GM12878 (cell line): ENCODE results near the gene TRMT44. TPM values are rescaled to one million over a fixed set of nuclear protein-coding genes. Genes with fewer than 3 reads are reported as not detected.

Source experiments
- ATAC-seq: fragments of 200-7000 bp; cut with Tn5 transposase; 3 replicates; pipeline ENCODE4 v1.9.1; 2020; ENCODE audit warnings: mild to moderate bottlenecking, moderate library complexity
- BruUV-seq: library from RNA; stranded (reverse); fragments of 400-500 nt; replicated peaks from 2 replicates; lab custom pipeline; 2021; lab: Mats Ljungman, UMichigan
- CTCF ChIA-PET: fragments of 300-600 bp; sonication (Branson Sonifier 250); formaldehyde crosslinking; extraction: SDS; loops from one replicate; lab custom pipeline; 2021; ENCODE audit warnings: inconsistent platforms; lab: Yijun Ruan, JAX
- POLR2A ChIA-PET: fragments of 350-600 bp; formaldehyde crosslinking; extraction: SDS; loops from one replicate; lab custom pipeline; 2021; ENCODE audit warnings: inconsistent platforms; lab: Charles Lee
- RAD21 ChIA-PET: fragments of 300-600 bp; sonication (Branson Sonifier 250); formaldehyde crosslinking; loops from one replicate; lab custom pipeline; 2023; ENCODE audit warnings: antibody characterized with exemption; ENCODE audit not compliant: unreplicated experiment; lab: Charles Lee
- SMC1A ChIA-PET: fragments of 300-600 bp; sonication (Branson Sonifier 250); formaldehyde crosslinking; loops from one replicate; lab custom pipeline; 2023; ENCODE audit not compliant: unreplicated experiment, uncharacterized antibody; lab: Charles Lee
- DNase-seq: peaks from one replicate; pipeline ENCODE4 v3.0.0-alpha.2; 2011; ENCODE audit warnings: low read depth, low spot score
- FAIRE-seq: peaks from 3 replicates; lab custom pipeline; 2011; peaks lifted over from hg19 to GRCh38; lab: Jason Lieb, UNC
- H2AFZ ChIP-seq: 2 replicates; pipeline ENCODE4 v1.6.0; 2011; ENCODE audit warnings: low read depth, low read length, control low read depth; ENCODE audit not compliant: control insufficient read depth
- H3K27ac ChIP-seq: 2 replicates; pipeline ENCODE4 v1.5.1; 2011; ENCODE audit warnings: control low read depth; ENCODE audit not compliant: control insufficient read depth, insufficient read depth
- H3K27me3 ChIP-seq, 2 experiments: replicated peaks in 1 of 2; 2 replicates each; pipeline versions ENCODE4 v1.6.0 to v1.6.1; 2011; ENCODE audit warnings: low read length in 1 of 2; ENCODE audit not compliant: control insufficient read depth in 2 of 2, insufficient read depth in 2 of 2
- H3K36me3 ChIP-seq, 2 experiments: 2 replicates each; pipeline ENCODE4 v1.5.1; 2011; ENCODE audit warnings: low read length in 1 of 2; ENCODE audit not compliant: control insufficient read depth in 2 of 2, insufficient read depth in 2 of 2
- H3K4me1 ChIP-seq: 2 replicates; pipeline ENCODE4 v1.6.1; 2011; ENCODE audit warnings: mild to moderate bottlenecking, low read length, moderate library complexity, mixed read lengths; ENCODE audit not compliant: control insufficient read depth, insufficient read depth
- H3K4me2 ChIP-seq: 2 replicates; pipeline ENCODE4 v1.6.0; 2011; ENCODE audit warnings: control low read depth; ENCODE audit not compliant: control insufficient read depth, insufficient read depth
- H3K4me3 ChIP-seq: fragments of 200-600 bp; sonication (generic); 2 replicates; pipeline ENCODE4 v1.5.1; 2016
- H3K79me2 ChIP-seq: 2 replicates; pipeline ENCODE4 v1.6.0; 2011; ENCODE audit warnings: low read length; ENCODE audit not compliant: control insufficient read depth, insufficient read depth
- H3K9ac ChIP-seq: 2 replicates; pipeline ENCODE4 v1.8.0; 2011; ENCODE audit warnings: low read length, control low read depth, mixed read lengths; ENCODE audit not compliant: control insufficient read depth, insufficient read depth
- H3K9me3 ChIP-seq: replicated peaks from 3 replicates; pipeline ENCODE4 v1.5.1; 2011; ENCODE audit warnings: mild to moderate bottlenecking, low read length; ENCODE audit not compliant: control insufficient read depth, insufficient read depth
- H4K20me1 ChIP-seq: 2 replicates; pipeline ENCODE4 v1.6.0; 2011; ENCODE audit not compliant: control insufficient read depth, insufficient read depth
- BCL3 ChIP-seq: IDR thresholded peaks from 2 replicates; pipeline ENCODE4 v1.6.1; 2011; ENCODE audit warnings: borderline replicate concordance, low read depth, mild to moderate bottlenecking, moderate library complexity, low read length; ENCODE audit not compliant: insufficient read depth, poor library complexity, severe bottlenecking
- CHD4 ChIP-seq: fragments of 200-600 bp; sonication (generic); IDR thresholded peaks from 2 replicates; pipeline ENCODE4 v1.6.1; 2016; ENCODE audit warnings: mild to moderate bottlenecking
- CREB1 ChIP-seq: IDR thresholded peaks from 2 replicates; pipeline ENCODE4 v1.6.1; 2012; ENCODE audit warnings: low read depth, mild to moderate bottlenecking, inconsistent platforms
- CREM ChIP-seq: IDR thresholded peaks from 2 replicates; pipeline ENCODE4 v1.6.1; 2014; ENCODE audit warnings: antibody characterized with exemption, low read depth
- FOXM1 ChIP-seq: IDR thresholded peaks from 2 replicates; pipeline ENCODE4 v1.6.1; 2012; ENCODE audit warnings: low read depth, mild to moderate bottlenecking, inconsistent platforms, low read length, moderate library complexity
- HDAC2 ChIP-seq: fragments of 200-600 bp; sonication (generic); IDR thresholded peaks from 2 replicates; pipeline ENCODE4 v1.6.1; 2017
- HDGF ChIP-seq: fragments of 450-650 bp; IDR thresholded peaks from 2 replicates; pipeline ENCODE4 v1.6.1; 2016; ENCODE audit warnings: antibody characterized with exemption
- KDM1A ChIP-seq: fragments of 200-600 bp; sonication (generic); IDR thresholded peaks from 2 replicates; pipeline ENCODE4 v1.6.1; 2016; ENCODE audit warnings: borderline replicate concordance
- MTA3 ChIP-seq: IDR thresholded peaks from 2 replicates; pipeline ENCODE4 v1.6.1; 2012; ENCODE audit warnings: low read length, inconsistent platforms, borderline replicate concordance
- PAX8 ChIP-seq: fragments of 450-650 bp; IDR thresholded peaks from 2 replicates; pipeline ENCODE4 v1.6.1; 2017; ENCODE audit warnings: mild to moderate bottlenecking, moderate library complexity
- PBX3 ChIP-seq: IDR thresholded peaks from 2 replicates; pipeline ENCODE4 v1.6.1; 2011; ENCODE audit warnings: mild to moderate bottlenecking, low read depth, low read length, moderate library complexity; ENCODE audit not compliant: insufficient replicate concordance
- SMAD5 ChIP-seq: IDR thresholded peaks from 2 replicates; pipeline ENCODE4 v1.6.1; 2016; ENCODE audit warnings: antibody characterized with exemption, low read depth
- SUPT20H ChIP-seq: IDR thresholded peaks from 2 replicates; pipeline ENCODE4 v1.6.1; 2011; ENCODE audit warnings: low read depth, mild to moderate bottlenecking, low read length, moderate library complexity, borderline replicate concordance; ENCODE audit not compliant: control insufficient read depth
- ZBED1 ChIP-seq: IDR thresholded peaks from 2 replicates; pipeline ENCODE4 v1.6.1; 2016; ENCODE audit warnings: borderline replicate concordance
- ZSCAN29 ChIP-seq: fragments of 450-650 bp; IDR thresholded peaks from 2 replicates; pipeline ENCODE4 v1.6.1; 2017; ENCODE audit warnings: mild to moderate bottlenecking, moderate library complexity
- whole genome bisulfite sequencing: methylation state at CpG from one replicate; pipeline ENCODE4 v1.1.6; 2016; ENCODE audit warnings: low lambda C conversion rate; ENCODE audit not compliant: insufficient replicate concordance, insufficient coverage; ENCODE audit errors: missing lambda C conversion rate; 5-methylcytosine and 5-hydroxymethylcytosine counted together
- in situ Hi-C: fragments of 300-500 bp; cut with MboI; formaldehyde crosslinking; loops from 9 replicates; pipeline ENCODE4 v1.14.3; 2018; ENCODE audit warnings: mixed read lengths
- intact Hi-C: fragments of 100-400 bp; cut with micrococcal nuclease; formaldehyde crosslinking; loops from one replicate; pipeline ENCODE4 v1.14.2; 2022; ENCODE audit not compliant: unreplicated experiment
- polyA plus RNA-seq, 11 experiments: library from polyadenylated mRNA; depleted of rRNA in 4 of 11; unstranded in 6 of 11; stranded (reverse) in 5 of 11; fragments of >200 nt; fragmentation: Nextera tagmentation in 4 of 11; fragmentation: Illumina TruSeq in 1 of 11; extraction: Ambion mirVana in 4 of 11; extraction: Trizol in 1 of 11; gene quantifications; 1 replicate in 1 of 11; 2 replicates in 10 of 11; pipeline versions ENCODE4 v1.2.1 to v1.2.3, GENCODE V29; 2011 to 2016; ENCODE audit warnings: inconsistent platforms in 2 of 11, missing spikeins in 2 of 11, low read depth in 1 of 11
- total RNA-seq, 4 experiments: library from RNA; depleted of rRNA in 3 of 4; stranded (reverse); fragments of >200 nt in 3 of 4; fragmentation: Illumina TruSeq in 1 of 4; extraction: Trizol in 1 of 4; gene quantifications; 2 replicates each; pipeline versions ENCODE4 v1.2.1 to v1.2.3, GENCODE V29; 2013 to 2021
- TF ChIP-seq, protein P1 (sequence below): fragments of 450-650 bp; conservative IDR thresholded peaks from 2 replicates; pipeline ENCODE4 v1.6.1; 2017; ENCODE audit warnings: mild to moderate bottlenecking, moderate library complexity
- TF ChIP-seq, protein P2 (sequence below): fragments of 450-650 bp; IDR thresholded peaks from 2 replicates; pipeline ENCODE4 v1.6.1; 2017; ENCODE audit warnings: mild to moderate bottlenecking, low read depth, inconsistent platforms; ENCODE audit not compliant: poor library complexity, severe bottlenecking

The TRMT44 gene
- total and polyA plus RNA-seq, 10 of the 15 experiments (the other 5 are each of a cell fraction or from before 2014, with no cell fraction given), result 1.3 to 18.5 (median 10.1) TPM

GRCh38 chr4:8391071-8391470 lies 49.5 kb upstream of the TRMT44 start:
- in situ Hi-C loops, result no loop called here
- no TSS peak for BruUV-seq
- H3K36me3 ChIP-seq, result peaks cover 4 to 7% of the 10 kb centered on the region in 2 experiments; a peak in 3 of 4 replicates
- DNase-seq (no peak), FAIRE-seq (no peak), ATAC-seq (peak; percentile 11)
- H4K20me1 ChIP-seq, result no peaks in the 10 kb centered on the region
- H3K4me1 ChIP-seq, result peaks cover 14% of the 10 kb centered on the region
- SMC1A ChIA-PET, result interaction anchor here (0.7 kb wide), 1 partner anchor 37 kb away, joined by 3 read pairs; no protein-coding TSS in a partner anchor
- CTCF ChIA-PET, result interaction anchor here (1.4 to 4.1 kb wide), 2 partner anchors 11 to 214 kb away, joined by 4 to 15 read pairs; no protein-coding TSS in a partner anchor
- 0 out of 3 replicates have a peak, but pooled peaks cover 2% of the 10 kb centered on the region for H3K9me3 ChIP-seq
- 35% methylated on average over 7 of the region's 7 CpGs for WGBS
- H3K9ac ChIP-seq, result no peak overlapping the region
- no peaks in the 10 kb centered on the region for H3K27me3 ChIP-seq
- no peaks in the 10 kb centered on the region for H3K79me2 ChIP-seq
- no peak overlapping the region for H3K4me2 ChIP-seq
- intact Hi-C loops, result no loop called here
- RAD21 ChIA-PET, result interaction anchor here (0.9 to 1.1 kb wide), 3 partner anchors 29 to 192 kb away, joined by 3 to 4 read pairs (median 3); partner anchors contain the start of gene SH3TC1
- H3K4me3 ChIP-seq, result no peak overlapping the region
- no peak overlapping the region for H3K27ac ChIP-seq
- POLR2A ChIA-PET, result no interaction called here
- no peak overlapping the region for H2AFZ ChIP-seq
- TF ChIP-seq CHD4 (no peak), FOXM1 (no peak), SUPT20H (no peak), PBX3 (peak; percentile 71), ZBED1 (no peak), CREM (no peak), MTA3 (no peak), BCL3 (peak; percentile 7), SMAD5 (no peak), KDM1A (no peak), HDGF (no peak), ZSCAN29 (no peak), CREB1 (no peak), HDAC2 (no peak), PAX8 (no peak)
- TF ChIP-seq, protein P1, sequence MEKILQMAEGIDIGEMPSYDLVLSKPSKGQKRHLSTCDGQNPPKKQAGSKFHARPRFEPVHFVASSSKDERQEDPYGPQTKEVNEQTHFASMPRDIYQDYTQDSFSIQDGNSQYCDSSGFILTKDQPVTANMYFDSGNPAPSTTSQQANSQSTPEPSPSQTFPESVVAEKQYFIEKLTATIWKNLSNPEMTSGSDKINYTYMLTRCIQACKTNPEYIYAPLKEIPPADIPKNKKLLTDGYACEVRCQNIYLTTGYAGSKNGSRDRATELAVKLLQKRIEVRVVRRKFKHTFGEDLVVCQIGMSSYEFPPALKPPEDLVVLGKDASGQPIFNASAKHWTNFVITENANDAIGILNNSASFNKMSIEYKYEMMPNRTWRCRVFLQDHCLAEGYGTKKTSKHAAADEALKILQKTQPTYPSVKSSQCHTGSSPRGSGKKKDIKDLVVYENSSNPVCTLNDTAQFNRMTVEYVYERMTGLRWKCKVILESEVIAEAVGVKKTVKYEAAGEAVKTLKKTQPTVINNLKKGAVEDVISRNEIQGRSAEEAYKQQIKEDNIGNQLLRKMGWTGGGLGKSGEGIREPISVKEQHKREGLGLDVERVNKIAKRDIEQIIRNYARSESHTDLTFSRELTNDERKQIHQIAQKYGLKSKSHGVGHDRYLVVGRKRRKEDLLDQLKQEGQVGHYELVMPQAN, result no peak
- TF ChIP-seq, protein P2, sequence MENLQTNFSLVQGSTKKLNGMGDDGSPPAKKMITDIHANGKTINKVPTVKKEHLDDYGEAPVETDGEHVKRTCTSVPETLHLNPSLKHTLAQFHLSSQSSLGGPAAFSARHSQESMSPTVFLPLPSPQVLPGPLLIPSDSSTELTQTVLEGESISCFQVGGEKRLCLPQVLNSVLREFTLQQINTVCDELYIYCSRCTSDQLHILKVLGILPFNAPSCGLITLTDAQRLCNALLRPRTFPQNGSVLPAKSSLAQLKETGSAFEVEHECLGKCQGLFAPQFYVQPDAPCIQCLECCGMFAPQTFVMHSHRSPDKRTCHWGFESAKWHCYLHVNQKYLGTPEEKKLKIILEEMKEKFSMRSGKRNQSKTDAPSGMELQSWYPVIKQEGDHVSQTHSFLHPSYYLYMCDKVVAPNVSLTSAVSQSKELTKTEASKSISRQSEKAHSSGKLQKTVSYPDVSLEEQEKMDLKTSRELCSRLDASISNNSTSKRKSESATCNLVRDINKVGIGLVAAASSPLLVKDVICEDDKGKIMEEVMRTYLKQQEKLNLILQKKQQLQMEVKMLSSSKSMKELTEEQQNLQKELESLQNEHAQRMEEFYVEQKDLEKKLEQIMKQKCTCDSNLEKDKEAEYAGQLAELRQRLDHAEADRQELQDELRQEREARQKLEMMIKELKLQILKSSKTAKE, result no peak
